Measurements from ENCODE around the gene ENDOV. TPM values are rescaled to one million over a fixed set of nuclear protein-coding genes. Genes with fewer than 3 reads are reported as not detected.
"Not testable (repeated sequence)": the region's sequence is repeated elsewhere in the genome, so short reads cannot be mapped to it uniquely, and the experiment has no call there.

Gene ENDOV
- total RNA-seq, 2 donors from 2014 or later: 3.8 to 4.9 TPM

GRCh38 chr17:80395402-80396151 is 19.4 kb upstream of the ENDOV start:
- peaks cover 0 to 14% of the 10 kb centered on the region in 2 donors for H3K4me1 ChIP-seq
- H3K27me3 ChIP-seq: no peaks in the 10 kb centered on the region
- no peak overlapping the region for H3K27ac ChIP-seq
- TF ChIP-seq CTCF (IDR thresholded peaks at IDR 0.05): no peak
- H3K4me3 ChIP-seq: no peak overlapping the region
- no peaks in the 10 kb centered on the region for H3K9me3 ChIP-seq
- DNase-seq (ENCODE audit: low spot score): no peak
- peaks cover 37% of the 10 kb centered on the region for H3K36me3 ChIP-seq

- DNase-seq (ENCODE audit: low spot score): no peak
- Histone ChIP-seq H3K27me3 (no peaks in the 10 kb centered on the region), H3K4me1 (peaks cover 0 to 14% of the 10 kb centered on the region in 2 donors), H3K4me3 (no peak overlapping the region), H3K36me3 (peaks cover 33% of the 10 kb centered on the region), H3K9me3 (no peaks in the 10 kb centered on the region), H3K27ac (no peak overlapping the region)
- TF ChIP-seq CTCF (IDR thresholded peaks at IDR 0.05): no peak
Observed at GRCh38 chr17:80396157-80397033, 18.6 kb upstream of the ENDOV start.

- TF ChIP-seq CTCF (IDR thresholded peaks at IDR 0.05): no peak
- H3K9me3 ChIP-seq: no peaks in the 10 kb centered on the region
- no peak overlapping the region for H3K4me3 ChIP-seq
- peaks cover 0 to 14% of the 10 kb centered on the region in 2 donors for H3K4me1 ChIP-seq
- H3K27ac ChIP-seq: no peak overlapping the region
- H3K27me3 ChIP-seq: no peaks in the 10 kb centered on the region
- peaks cover 29% of the 10 kb centered on the region for H3K36me3 ChIP-seq
- no peak for DNase-seq (ENCODE audit: low spot score)
Observed at GRCh38 chr17:80397034-80397387, 18.0 kb upstream of the ENDOV start.

GRCh38 chr17:80397686-80398085 is 17.3 kb upstream of the ENDOV start:
- Histone ChIP-seq H3K27ac (no peak overlapping the region), H3K36me3 (peaks cover 22% of the 10 kb centered on the region), H3K27me3 (no peaks in the 10 kb centered on the region), H3K4me1 (peaks cover 0 to 14% of the 10 kb centered on the region in 2 donors), H3K9me3 (no peaks in the 10 kb centered on the region), H3K4me3 (no peak overlapping the region)
- no peak for TF ChIP-seq CTCF (IDR thresholded peaks at IDR 0.05)
- DNase-seq (ENCODE audit: low spot score): no peak

GRCh38 chr17:80401086-80401485 is 13.9 kb upstream of the ENDOV start:
- H3K27me3 ChIP-seq; H3K36me3 ChIP-seq; DNase-seq (ENCODE audit: low spot score); H3K4me3 ChIP-seq; H3K4me1 ChIP-seq; H3K9me3 ChIP-seq; H3K27ac ChIP-seq: not testable (repeated sequence)

GRCh38 chr17:80402102-80402501 is 12.9 kb upstream of the ENDOV start:
- not testable (repeated sequence) for H3K27me3 ChIP-seq; H3K36me3 ChIP-seq; DNase-seq (ENCODE audit: low spot score); H3K4me3 ChIP-seq; H3K4me1 ChIP-seq; H3K27ac ChIP-seq; H3K9me3 ChIP-seq

Measured in right atrium auricular region (tissue), 2 donors.